HepG2 (cell line): ENCODE results near the gene CNBD2. TPM values are rescaled to one million over a fixed set of nuclear protein-coding genes. Genes with fewer than 3 reads are reported as not detected.

Experiments
- AFF4 ChIP-seq: sonication (generic); formaldehyde crosslinking; IDR thresholded peaks from 2 replicates; pipeline ENCODE4 v1.4.0; 2020; ENCODE audit warnings: missing genetic modification reagents
- ATF7 ChIP-seq, 2 experiments: fragments of 450-650 bp in 1 of 2; sonication (generic) in 1 of 2; formaldehyde crosslinking in 1 of 2; IDR thresholded peaks; 2 replicates each; pipeline versions ENCODE4 v1.4.0 to v1.6.1; 2016 to 2020; ENCODE audit warnings: antibody characterized with exemption in 1 of 2, mild to moderate bottlenecking in 1 of 2, missing genetic modification reagents in 1 of 2
- CHD4 ChIP-seq: fragments of 200-600 bp; sonication (generic); IDR thresholded peaks from 2 replicates; pipeline ENCODE4 v1.7.0; 2017; ENCODE audit warnings: mild to moderate bottlenecking, low read length, borderline replicate concordance
- CSRNP1 ChIP-seq: sonication (generic); formaldehyde crosslinking; IDR thresholded peaks from 2 replicates; pipeline ENCODE4 v1.8.1; 2023; ENCODE audit warnings: mild to moderate bottlenecking, missing genetic modification reagents
- EED ChIP-seq: sonication (generic); formaldehyde crosslinking; IDR thresholded peaks from 2 replicates; pipeline ENCODE4 v1.5.0; 2020; ENCODE audit warnings: mild to moderate bottlenecking, missing genetic modification reagents
- GFI1 ChIP-seq: sonication (generic); formaldehyde crosslinking; IDR thresholded peaks from 2 replicates; pipeline ENCODE4 v1.5.0; 2020; ENCODE audit warnings: missing genetic modification reagents, mild to moderate bottlenecking, borderline replicate concordance
- IRF2 ChIP-seq: IDR thresholded peaks from 2 replicates; pipeline ENCODE4 v1.6.1; 2018; ENCODE audit warnings: missing genetic modification reagents, missing compliant biosample characterization
- ISX ChIP-seq: sonication (generic); formaldehyde crosslinking; conservative IDR thresholded peaks from 2 replicates; pipeline ENCODE4 v1.5.0; 2020; ENCODE audit warnings: missing genetic modification reagents
- KMT2A ChIP-seq: sonication (generic); formaldehyde crosslinking; IDR thresholded peaks from 2 replicates; pipeline ENCODE4 v1.4.0; 2020; ENCODE audit warnings: missing genetic modification reagents
- MATR3 ChIP-seq: sonication (generic); formaldehyde crosslinking; IDR thresholded peaks from 2 replicates; pipeline ENCODE4 v1.4.0; 2020; ENCODE audit warnings: missing genetic modification reagents
- MIER3 ChIP-seq: IDR thresholded peaks from 2 replicates; pipeline ENCODE4 v1.6.1; 2016; ENCODE audit warnings: missing compliant biosample characterization, borderline replicate concordance
- RORA ChIP-seq: sonication (generic); formaldehyde crosslinking; IDR thresholded peaks from 2 replicates; pipeline ENCODE4 v1.5.0; 2020; ENCODE audit warnings: mild to moderate bottlenecking, missing genetic modification reagents, moderate library complexity
- STAG1 ChIP-seq: sonication (generic); formaldehyde crosslinking; IDR thresholded peaks from 2 replicates; pipeline ENCODE4 v1.4.0; 2020; ENCODE audit warnings: missing genetic modification reagents
- XRCC5 ChIP-seq: fragments of 200-400 bp; formaldehyde crosslinking; optimal IDR thresholded peaks from 2 replicates; pipeline ENCODE3; 2017; ENCODE audit warnings: mild to moderate bottlenecking, low read length
- ZBTB20 ChIP-seq: sonication (generic); formaldehyde crosslinking; IDR thresholded peaks from 2 replicates; pipeline ENCODE4 v1.8.1; 2023; ENCODE audit warnings: missing genetic modification reagents, low read depth, mild to moderate bottlenecking, borderline replicate concordance
- ZMYM4 ChIP-seq: sonication (generic); formaldehyde crosslinking; IDR thresholded peaks from 2 replicates; pipeline ENCODE4 v1.8.1; 2023; ENCODE audit warnings: mild to moderate bottlenecking, missing genetic modification reagents
- ZNF138 ChIP-seq: sonication (generic); formaldehyde crosslinking; IDR thresholded peaks from 2 replicates; pipeline ENCODE4 v1.5.0; 2020; ENCODE audit warnings: mild to moderate bottlenecking, low read depth, missing genetic modification reagents
- ZNF17 ChIP-seq: sonication (generic); formaldehyde crosslinking; IDR thresholded peaks from 2 replicates; pipeline ENCODE4 v1.5.0; 2020; ENCODE audit warnings: mild to moderate bottlenecking, missing genetic modification reagents
- ZNF180 ChIP-seq: sonication (generic); formaldehyde crosslinking; IDR thresholded peaks from 2 replicates; pipeline ENCODE4 v1.4.0; 2020; ENCODE audit warnings: low read depth, missing genetic modification reagents, borderline replicate concordance
- ZNF33A ChIP-seq: sonication (generic); formaldehyde crosslinking; IDR thresholded peaks from 2 replicates; pipeline ENCODE4 v1.5.1; 2020; ENCODE audit warnings: missing genetic modification reagents, mild to moderate bottlenecking, moderate library complexity, borderline replicate concordance
- ZNF367 ChIP-seq: sonication (generic); formaldehyde crosslinking; IDR thresholded peaks from 2 replicates; pipeline ENCODE4 v1.4.0; 2020; ENCODE audit warnings: missing genetic modification reagents, borderline replicate concordance
- ZNF501 ChIP-seq: sonication (generic); formaldehyde crosslinking; IDR thresholded peaks from 2 replicates; pipeline ENCODE4 v1.5.1; 2020; ENCODE audit warnings: mild to moderate bottlenecking, moderate library complexity, missing genetic modification reagents
- ZNF572 ChIP-seq: sonication (generic); formaldehyde crosslinking; IDR thresholded peaks from 2 replicates; pipeline ENCODE4 v1.5.1; 2020; ENCODE audit warnings: mild to moderate bottlenecking, missing genetic modification reagents
- ZNF644 ChIP-seq: IDR thresholded peaks from 2 replicates; pipeline ENCODE4 v1.6.1; 2016; ENCODE audit warnings: low read depth
- ZSCAN20 ChIP-seq: sonication (generic); formaldehyde crosslinking; IDR thresholded peaks from 2 replicates; pipeline ENCODE4 v1.4.0; 2020; ENCODE audit warnings: missing genetic modification reagents, mild to moderate bottlenecking, borderline replicate concordance
- polyA plus RNA-seq, 8 experiments: library from polyadenylated mRNA; depleted of rRNA in 3 of 8; stranded (reverse) in 7 of 8; unstranded in 1 of 8; fragments of >200 nt; fragmentation: Illumina TruSeq in 4 of 8; extraction: Trizol in 4 of 8; gene quantifications; 2 replicates each; pipeline versions ENCODE4 v1.2.1 to v1.2.3, GENCODE V29; 2011 to 2016; ENCODE audit warnings: low read depth in 4 of 8, missing spikeins in 1 of 8, mixed read lengths in 1 of 8; ENCODE audit not compliant: insufficient read depth in 1 of 8
- total RNA-seq, 5 experiments: library from RNA; depleted of rRNA; stranded (reverse); fragments of >200 nt; fragmentation: Illumina TruSeq; extraction: Trizol; gene quantifications; 2 replicates each; pipeline ENCODE4 v1.2.3, GENCODE V29; 2016; ENCODE audit warnings: low read depth in 1 of 5

The CNBD2 gene
- total and polyA plus RNA-seq, 2 of the 13 experiments (the other 11 are each of a cell fraction or from before 2014, with no cell fraction given) = 12.4 to 22.8 TPM

- TF ChIP-seq AFF4 (peak; percentile 26; the same call in 1 of the 2 replicates), ZNF180 (peak; percentile 14; the same call in 1 of the 2 replicates), XRCC5 (peak; percentile 100), ZNF501 (CRISPR knock-in tag) (peak; percentile 100), MIER3 (CRISPR knock-in tag) (peak; percentile 90; the same call in 1 of the 2 replicates), ZNF17 (CRISPR knock-in tag) (no peak), ZNF367 (peak; percentile 80; the same call in 1 of the 2 replicates), ZNF33A (CRISPR knock-in tag) (peak; percentile 89; the same call in 1 of the 2 replicates), CHD4 (no peak), IRF2 (CRISPR knock-in tag) (peak; percentile 98), ZNF644 (CRISPR knock-in tag) (peak; percentile 31), ZNF572 (CRISPR knock-in tag) (peak; percentile 76; the same call in 1 of the 2 replicates), MATR3 (CRISPR knock-in tag) (no peak), CSRNP1 (CRISPR knock-in tag) (peak; percentile 98), ATF7 (IDR thresholded peaks at IDR 0.05) (no peak; the same call in 1 of the 2 replicates), ATF7 (CRISPR knock-in tag; IDR thresholded peaks at IDR 0.05) (0 out of 2 replicates have a peak, but pooled peaks have one; percentile 21), KMT2A (CRISPR knock-in tag) (peak; percentile 98), RORA (CRISPR knock-in tag) (no peak; the same call in 1 of the 2 replicates), STAG1 (CRISPR knock-in tag) (peak; percentile 60), ISX (CRISPR knock-in tag) (no peak; the same call in 1 of the 2 replicates), ZMYM4 (peak; percentile 98), ZBTB20 (CRISPR knock-in tag) (peak; percentile 69; the same call in 1 of the 2 replicates), GFI1 (peak; percentile 85; the same call in 1 of the 2 replicates), ZSCAN20 (no peak; the same call in 1 of the 2 replicates), EED (peak; percentile 30), ZNF138 (CRISPR knock-in tag) (no peak; the same call in 1 of the 2 replicates)
Measured at GRCh38 chr20:35954200-35954906, 14.0 kb upstream of the CNBD2 start, which contains the start of gene SCAND1 (continued).
